Stimulated activated CD4-positive, alpha-beta T cell treated with anti-CD3 and anti-CD28 coated beads, Interleukin-12 subunit alpha, Interleukin-12 subunit beta, amount 100 ng/mL, for 4 hours (primary cell): ENCODE data around the gene MRPL54.

ENCODE experiments used
- DNase-seq: peaks from one replicate; pipeline ENCODE4 v3.0.0-alpha.2; 2020

Gene MRPL54

GRCh38 chr19:3785938-3786824 is 23.7 kb downstream of the MRPL54 start, which contains the start of gene MATK:
Gene MATK, minus strand, starts transcription at chr19:3786381. Its CDS starts 1,246 bp downstream, at chr19:3785135.
- peak; percentile 41 for DNase-seq

DNA sequence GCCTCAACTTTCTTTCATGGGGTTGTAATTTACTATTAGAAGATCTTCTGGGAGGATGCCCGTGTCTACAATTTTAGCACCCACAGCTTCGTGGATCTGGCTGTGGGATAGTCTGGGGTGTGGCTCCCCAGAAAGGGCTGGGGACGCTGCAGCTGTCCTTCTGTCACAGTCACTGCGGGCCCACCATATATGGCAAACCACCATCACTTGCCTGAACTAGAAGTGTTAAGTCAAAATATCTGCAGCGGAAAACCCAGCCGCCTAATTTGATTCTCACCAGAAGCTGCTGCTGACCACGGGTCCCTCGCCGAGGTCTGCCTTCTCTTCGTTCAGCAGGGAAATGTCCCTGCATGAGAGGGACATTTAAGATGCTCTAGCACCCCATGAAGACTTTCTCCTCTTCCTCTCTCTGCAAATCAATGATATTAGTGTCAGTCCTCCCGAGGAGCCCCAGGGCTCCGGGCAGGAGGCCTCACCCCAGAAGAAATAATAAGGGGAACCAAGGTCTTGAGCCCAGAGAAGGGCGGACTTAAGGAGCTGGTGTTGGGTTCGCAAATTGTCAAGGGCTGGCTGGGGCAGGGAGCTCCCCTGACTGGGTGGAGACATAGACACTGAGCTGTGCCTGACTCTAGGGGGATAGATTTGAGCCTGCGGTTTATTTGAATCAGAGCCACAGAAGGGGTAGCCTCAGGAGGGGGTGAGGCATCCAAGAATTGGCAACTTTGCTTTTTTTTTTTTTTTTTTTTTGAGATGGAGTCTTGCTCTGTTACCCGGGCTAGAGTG is 26.7 kb downstream of the MRPL54 start:
- no peak for DNase-seq

DNA sequence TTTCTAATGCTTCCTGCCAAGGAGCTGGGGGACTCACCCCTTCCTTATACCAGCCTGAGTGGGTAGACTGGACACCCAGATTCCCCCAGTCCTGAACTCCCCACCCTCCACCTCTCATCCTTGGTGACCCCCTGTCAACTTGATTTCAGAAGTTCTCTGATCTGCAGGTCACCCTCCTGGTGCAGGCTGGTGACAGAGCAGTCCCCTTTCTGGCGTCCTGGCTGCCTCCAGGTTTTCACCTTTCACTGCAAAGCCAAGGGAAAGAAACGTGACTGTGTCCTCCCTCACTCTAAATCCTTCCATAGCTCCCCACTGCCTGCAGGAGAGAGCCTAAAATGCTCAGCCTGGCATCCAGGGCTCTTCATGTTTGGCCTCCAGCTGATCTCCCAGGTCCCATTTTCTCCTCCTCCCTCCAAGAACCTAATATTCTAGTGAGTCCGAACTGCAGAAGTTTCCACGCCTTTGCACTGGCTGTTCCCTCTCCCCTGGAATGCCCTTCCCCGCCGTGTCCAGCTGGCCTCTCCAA is 27.8 kb downstream of the MRPL54 start:
- DNase-seq: no peak

- no peak for DNase-seq
These were observed 28.5 kb downstream of the MRPL54 start for GRCh38 chr19:3790941-3791340.

DNA sequence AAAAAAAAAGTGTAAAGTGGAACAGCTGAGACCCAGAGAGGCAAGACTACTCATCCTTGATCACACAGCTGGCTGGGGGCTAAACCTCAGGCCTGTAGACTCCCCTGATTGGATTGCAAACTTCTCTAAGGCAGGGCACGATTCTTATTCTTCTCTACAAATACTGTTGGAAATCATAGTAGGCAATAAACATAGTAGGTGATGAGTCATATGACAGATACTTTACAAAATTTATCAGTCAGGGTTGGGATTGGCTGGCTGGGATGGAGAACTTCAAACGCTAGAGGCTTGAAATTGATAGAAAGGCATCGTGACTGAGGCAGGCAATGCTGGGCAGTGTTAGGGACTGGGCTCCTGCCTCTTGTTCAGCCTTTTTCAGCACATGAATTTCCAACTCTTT is 29.6 kb downstream of the MRPL54 start:
- no peak for DNase-seq

GRCh38 chr19:3793799-3794198 is 31.3 kb downstream of the MRPL54 start:
- no peak for DNase-seq

GRCh38 chr19:3796358-3796757 is 33.9 kb downstream of the MRPL54 start:
- no peak for DNase-seq

GRCh38 chr19:3798137-3798536 is 35.7 kb downstream of the MRPL54 start:
- no peak for DNase-seq

GRCh38 chr19:3800996-3801395 is 38.5 kb downstream of the MRPL54 start:
- no peak for DNase-seq

DNA sequence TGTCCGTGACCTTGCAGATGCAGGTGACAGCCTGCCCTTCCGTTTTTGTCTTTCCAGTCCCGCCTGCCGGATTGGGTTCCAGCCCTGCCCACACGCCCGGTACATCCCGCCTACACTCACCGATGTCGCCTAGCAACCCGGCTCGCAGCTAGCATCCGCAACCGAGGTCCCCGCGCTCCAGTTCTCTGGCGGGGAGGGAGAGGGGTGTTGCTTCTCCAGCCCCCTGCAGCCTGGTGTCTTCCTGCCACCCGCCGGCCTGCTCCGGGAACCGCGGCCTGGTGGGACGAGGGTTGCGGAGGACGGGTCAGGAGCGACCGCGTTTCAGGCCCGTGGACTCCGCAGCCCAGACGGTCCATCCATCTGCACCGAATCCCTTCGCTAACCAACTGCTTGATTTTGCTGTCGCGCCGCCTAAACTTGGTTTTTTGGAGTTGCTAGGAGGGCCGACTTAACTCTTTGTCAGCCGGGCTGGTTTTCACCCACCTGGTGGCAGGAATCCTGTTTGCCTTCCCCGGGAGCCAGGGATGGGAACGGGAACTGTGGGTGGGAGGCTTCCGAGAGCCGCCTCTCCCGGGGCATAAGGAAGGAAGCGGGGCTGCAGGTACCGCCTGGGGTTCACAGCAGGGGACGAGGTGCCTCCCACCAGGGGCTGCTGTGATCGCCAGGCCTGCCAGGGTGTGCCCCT is 39.1 kb downstream of the MRPL54 start:
- DNase-seq: peak; percentile 53

DNA sequence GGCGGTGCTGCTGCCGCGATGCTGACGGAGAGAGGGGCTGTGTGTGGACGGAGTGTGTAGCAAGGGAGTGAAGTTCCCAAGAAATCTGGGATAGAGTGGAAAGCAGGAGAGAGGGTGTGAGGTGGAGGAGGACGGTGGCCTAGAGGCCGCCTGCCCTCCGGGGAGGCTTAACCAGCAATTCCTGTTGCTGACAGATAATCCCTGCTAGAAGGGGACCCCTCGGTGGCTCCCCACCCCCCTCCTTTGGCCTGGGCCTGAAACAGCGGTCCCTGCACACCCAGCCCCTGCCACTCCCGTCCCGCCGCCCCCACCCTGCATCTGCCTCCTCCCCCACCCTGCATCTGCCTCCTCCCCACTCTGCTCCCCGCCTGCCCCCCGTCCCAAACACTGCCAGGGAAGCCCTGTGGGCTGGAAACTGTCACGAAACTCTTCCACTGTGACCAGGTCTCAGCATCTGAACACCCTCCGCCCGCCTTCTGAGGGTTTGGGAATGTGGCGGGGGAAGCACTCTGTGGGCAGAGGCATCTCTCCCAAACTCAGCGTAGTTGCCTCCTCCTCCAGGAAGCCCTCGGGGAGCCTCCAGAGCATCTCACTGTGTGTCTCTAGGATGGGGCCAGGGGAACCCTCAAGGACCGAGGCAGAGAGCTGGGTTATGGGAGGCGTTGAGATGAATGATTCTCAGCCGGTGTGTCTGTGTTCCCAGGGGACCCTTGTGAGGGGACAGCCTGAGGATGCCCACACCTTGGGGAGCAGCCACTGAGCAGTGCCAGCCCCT is 40.8 kb downstream of the MRPL54 start:
- DNase-seq: no peak

DNA sequence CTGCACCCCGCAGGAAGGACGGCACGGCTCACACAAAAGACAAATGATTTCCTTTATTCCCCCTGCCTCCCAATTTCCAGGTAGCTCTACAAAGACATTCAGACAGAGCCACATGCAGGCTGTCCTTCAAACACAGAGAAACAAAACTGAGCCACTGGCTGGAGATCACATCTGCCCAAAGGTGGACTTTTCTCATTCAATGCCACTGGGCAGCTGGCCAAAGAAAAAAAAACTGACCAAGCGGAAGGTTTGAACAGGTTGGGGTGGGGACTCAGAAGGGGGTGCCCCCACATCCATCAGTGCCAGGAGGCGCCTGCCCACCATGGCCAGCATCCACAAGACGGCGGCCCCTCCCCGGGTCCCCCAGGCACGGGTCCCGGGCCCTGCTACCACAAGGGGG is 41.5 kb downstream of the MRPL54 start:
- no peak for DNase-seq

DNA sequence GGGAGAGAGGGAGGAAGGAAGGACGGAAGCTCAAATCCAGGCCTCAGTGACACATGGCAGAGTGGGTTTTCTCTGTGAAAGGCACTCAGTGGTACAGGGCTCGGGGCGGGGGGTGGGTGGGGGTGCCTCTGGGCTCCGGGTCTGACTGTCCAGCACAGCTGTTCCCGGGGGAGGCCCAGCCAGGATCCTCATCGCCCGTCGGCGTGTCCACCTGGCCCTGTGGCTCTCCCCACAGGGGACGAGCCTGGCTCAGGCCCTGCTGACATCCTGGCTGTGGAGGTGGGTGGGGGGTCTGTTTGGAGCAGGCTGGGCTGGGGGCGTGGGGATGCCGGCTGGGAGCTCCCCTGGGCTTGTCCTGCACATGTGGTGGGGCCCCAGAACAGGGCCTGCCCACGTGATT is 41.9 kb downstream of the MRPL54 start:
- DNase-seq: no peak

DNA sequence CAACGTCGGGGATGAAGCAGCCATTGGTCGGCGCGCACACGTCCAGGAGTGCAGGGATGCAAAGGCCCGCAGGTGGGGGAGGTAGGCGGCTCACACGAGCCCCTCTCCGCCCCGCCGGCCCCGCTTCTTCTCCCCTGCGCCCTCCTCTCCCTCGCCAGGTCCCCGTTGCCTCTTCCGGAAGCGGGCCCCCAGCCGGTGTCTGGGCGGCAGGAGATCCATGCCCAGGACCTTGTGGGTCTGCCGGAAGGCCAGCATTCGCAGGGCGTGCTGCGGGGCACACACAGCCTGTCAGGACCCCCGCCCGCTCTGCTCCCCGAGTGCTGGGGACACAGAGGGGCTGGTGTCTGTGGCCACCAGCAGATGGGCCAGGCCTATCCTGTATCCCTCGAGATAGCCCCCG is 43.4 kb downstream of the MRPL54 start:
- no peak for DNase-seq

GRCh38 chr19:3807131-3807480 is 44.6 kb downstream of the MRPL54 start:
- DNase-seq: no peak

DNA sequence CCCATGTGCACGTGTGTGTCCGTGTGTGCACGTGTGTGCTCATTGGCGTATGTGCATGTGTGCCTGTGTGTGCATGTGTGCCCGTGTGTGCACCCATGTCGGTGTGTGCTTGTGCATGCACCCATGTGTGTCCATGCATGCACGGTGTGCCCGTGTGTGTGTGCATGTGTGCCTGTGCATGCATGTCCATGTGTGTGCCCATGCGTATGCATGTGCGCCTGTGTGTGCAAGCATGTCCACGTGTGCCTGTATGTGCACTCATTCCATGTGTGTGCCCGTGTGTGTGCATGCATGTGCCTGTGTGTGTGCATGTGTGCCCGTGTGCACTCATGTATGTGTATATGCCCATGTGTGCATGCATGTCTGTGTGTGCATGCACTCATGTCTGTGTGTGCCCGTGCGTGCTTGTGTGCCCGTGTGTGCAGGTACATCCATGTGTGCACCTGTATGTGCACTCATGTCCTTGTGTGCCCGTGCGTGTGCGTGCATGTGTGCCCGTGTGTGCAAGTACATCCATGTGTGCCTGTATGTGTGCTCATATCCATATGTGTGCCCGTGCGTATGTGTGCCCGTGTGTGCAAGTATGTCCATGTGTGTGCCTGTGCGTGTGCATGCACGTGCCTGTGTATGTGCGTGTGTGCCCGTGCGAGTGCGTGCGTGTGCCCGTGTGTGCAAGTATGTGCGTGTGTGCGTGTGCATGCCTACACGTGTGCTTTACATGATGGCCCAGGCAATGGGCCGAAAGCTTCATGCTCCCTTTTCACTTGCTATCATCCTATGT is 45.3 kb downstream of the MRPL54 start:
- no peak for DNase-seq

DNA sequence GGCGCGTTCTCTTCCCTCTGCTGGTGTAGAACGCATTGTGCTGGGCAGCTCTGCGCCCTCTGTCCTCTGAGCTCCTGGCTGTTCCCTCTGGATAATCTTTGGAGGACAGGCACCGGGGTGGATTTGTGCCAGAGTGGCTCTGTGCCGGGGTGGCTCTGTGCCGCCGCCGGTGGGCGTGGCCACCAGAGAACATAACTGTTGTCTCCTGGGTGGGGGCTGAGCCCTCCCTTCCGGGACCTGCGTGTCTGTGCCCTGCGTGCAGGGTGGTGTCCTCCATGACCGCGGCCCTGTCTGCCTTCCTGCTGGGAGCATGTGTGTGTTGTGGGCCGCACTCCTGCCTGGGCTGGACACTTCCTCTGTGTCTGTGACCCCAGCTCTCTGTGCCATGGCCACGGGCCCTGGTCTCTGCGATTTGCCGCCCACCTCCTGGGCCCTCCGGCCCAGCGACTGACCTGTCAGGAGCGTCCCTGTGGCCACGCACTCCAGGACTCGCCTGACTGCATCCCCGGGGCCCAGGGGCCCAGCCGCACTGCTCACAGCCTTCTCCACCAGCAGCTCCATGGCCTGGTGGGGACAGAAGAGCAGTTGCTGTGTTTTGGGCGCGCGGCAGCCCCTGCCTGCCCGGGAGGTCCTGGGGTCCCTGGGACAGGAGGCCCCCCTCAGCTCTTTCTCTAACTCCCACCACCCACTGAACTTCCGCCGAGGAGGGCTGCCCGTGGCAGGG is 46.1 kb downstream of the MRPL54 start:
- no peak for DNase-seq

DNA sequence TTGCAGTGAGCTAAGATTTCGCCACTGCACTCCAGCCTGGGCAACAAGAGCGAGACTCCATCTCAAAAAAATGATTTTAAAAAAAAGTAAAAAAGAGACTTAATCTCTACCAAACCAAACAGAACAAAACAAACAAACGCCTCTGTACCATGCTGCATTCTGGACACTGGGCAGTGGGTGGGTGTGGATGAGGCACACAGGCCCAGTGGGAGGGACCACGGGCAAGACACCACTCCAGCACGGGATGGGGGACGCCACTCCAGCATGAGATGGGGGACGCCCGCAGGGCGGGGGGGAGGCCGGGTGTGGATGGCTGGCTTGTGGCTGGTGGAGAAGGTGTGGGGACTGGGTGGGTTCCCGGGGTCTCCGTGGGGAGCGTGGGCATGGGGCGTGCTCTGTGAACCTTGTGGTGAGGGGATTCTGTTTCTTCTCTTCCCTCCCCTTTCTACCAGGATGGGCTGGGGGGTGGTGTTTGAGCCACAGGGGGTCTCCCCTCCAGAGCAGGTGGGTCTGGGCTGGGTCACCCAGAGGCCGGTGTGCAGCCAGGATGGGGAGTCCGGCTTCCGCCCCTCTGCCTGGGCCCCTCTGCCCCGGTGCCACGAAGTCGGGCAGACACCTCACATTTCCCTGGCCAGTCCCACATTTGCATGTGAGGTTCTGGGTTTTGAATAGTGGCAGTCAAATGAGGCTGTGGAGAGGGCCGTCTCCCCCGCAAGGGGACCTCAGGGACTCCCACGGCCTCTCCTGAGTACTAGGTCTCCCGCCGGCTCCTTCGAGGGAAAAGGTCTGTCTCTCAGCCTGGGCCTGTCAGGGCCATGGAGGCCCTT is 47.6 kb downstream of the MRPL54 start:
- no peak for DNase-seq

DNA sequence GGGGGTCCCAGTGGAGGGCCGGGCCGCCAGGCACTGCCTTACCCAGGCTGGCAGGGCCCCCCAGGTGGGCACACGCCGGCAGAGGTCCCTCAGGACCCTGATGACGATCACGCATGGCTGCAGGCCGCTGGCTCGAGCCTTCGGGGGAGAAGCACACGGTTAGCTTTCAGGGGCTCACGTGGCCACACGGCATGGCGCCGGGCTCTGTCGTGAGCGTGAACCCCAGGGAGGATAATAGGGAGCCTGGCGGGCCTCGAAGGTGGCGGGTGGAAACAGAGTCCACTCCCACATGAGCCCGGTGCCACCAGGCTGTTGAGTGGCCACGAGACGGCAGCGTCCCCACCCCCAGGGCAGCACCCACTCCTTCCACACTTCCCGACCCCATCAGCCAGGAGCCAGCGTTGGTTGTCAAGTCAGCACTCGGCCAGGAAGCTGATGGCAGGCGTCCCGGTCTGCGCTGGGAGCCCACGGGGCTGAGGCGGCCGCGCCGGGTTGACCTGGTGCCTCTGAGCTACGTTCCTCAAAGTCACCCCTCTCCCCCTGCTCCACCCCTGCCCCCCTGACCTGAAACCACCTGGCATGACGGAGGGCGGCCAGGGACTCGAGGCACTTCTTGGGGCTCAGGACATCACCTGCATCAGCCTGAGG is 48.4 kb downstream of the MRPL54 start:
- no peak for DNase-seq
